WTC11 (cell line): ENCODE measurements around the gene ITGA1.

Source experiments
- CTCF ChIP-seq: fragments of 200-600 bp; IDR thresholded peaks from 2 replicates; pipeline ENCODE4 v1.8.0; 2022; ENCODE audit warnings: antibody characterized with exemption
- FOXJ3 ChIP-seq: sonication (generic); formaldehyde crosslinking; IDR thresholded peaks from 2 replicates; pipeline ENCODE4 v1.9.0; 2021; ENCODE audit warnings: missing genetic modification reagents, mild to moderate bottlenecking, borderline replicate concordance
- ZBTB43 ChIP-seq: sonication (generic); formaldehyde crosslinking; IDR thresholded peaks from 2 replicates; pipeline ENCODE4 v1.8.1; 2023; ENCODE audit warnings: mild to moderate bottlenecking, missing genetic modification reagents
- ZNF263 ChIP-seq: sonication (generic); formaldehyde crosslinking; IDR thresholded peaks from 2 replicates; pipeline ENCODE4 v1.8.1; 2022; ENCODE audit warnings: low read depth, mild to moderate bottlenecking, moderate library complexity, missing genetic modification reagents
- ZNF281 ChIP-seq: sonication (generic); formaldehyde crosslinking; IDR thresholded peaks from 2 replicates; pipeline ENCODE4 v1.8.0; 2023; ENCODE audit warnings: mild to moderate bottlenecking, missing genetic modification reagents
- TF ChIP-seq, protein P1 (sequence below): sonication (generic); formaldehyde crosslinking; IDR thresholded peaks from 2 replicates; pipeline ENCODE4 v1.8.0; 2022; ENCODE audit warnings: mild to moderate bottlenecking, missing genetic modification reagents
- TF ChIP-seq, protein P2 (sequence below): sonication (generic); formaldehyde crosslinking; IDR thresholded peaks from 2 replicates; pipeline ENCODE4 v1.8.0; 2022; ENCODE audit warnings: mild to moderate bottlenecking, missing genetic modification reagents
- TF ChIP-seq, protein P3 (sequence below): sonication (generic); formaldehyde crosslinking; IDR thresholded peaks from 2 replicates; pipeline ENCODE4 v1.8.1; 2022; ENCODE audit warnings: missing genetic modification reagents, borderline replicate concordance

DNA sequence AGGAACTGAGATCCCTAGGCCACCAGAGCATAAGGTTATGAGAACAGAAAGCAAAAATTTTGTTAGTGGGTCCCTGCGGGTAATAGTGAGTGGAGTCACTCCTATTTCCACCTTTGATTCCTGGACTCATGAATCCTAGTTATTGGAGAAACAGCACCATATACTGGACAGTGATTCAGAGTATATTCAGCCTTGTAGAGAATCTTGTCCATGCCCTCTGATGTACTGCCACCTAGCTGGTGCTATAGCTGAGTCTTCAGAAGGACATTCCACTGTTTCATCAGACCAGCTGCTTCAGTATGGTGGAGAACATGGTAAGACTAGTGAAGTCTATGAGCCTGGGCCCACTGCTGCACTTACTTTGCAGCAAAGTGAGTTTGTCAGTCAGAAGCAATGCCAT lies 176.4 kb downstream of the ITGA1 start:
- TF ChIP-seq ZNF263 (no peak), FOXJ3 (CRISPR knock-in tag) (no peak), ZBTB43 (CRISPR knock-in tag) (no peak), CTCF (no peak), ZNF281 (CRISPR knock-in tag) (no peak)
- TF ChIP-seq, protein P1, sequence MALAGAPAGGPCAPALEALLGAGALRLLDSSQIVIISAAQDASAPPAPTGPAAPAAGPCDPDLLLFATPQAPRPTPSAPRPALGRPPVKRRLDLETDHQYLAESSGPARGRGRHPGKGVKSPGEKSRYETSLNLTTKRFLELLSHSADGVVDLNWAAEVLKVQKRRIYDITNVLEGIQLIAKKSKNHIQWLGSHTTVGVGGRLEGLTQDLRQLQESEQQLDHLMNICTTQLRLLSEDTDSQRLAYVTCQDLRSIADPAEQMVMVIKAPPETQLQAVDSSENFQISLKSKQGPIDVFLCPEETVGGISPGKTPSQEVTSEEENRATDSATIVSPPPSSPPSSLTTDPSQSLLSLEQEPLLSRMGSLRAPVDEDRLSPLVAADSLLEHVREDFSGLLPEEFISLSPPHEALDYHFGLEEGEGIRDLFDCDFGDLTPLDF (CRISPR knock-in tag) = no peak
- TF ChIP-seq, protein P2, sequence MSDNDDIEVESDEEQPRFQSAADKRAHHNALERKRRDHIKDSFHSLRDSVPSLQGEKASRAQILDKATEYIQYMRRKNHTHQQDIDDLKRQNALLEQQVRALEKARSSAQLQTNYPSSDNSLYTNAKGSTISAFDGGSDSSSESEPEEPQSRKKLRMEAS (CRISPR knock-in tag) = no peak
- TF ChIP-seq, protein P3, sequence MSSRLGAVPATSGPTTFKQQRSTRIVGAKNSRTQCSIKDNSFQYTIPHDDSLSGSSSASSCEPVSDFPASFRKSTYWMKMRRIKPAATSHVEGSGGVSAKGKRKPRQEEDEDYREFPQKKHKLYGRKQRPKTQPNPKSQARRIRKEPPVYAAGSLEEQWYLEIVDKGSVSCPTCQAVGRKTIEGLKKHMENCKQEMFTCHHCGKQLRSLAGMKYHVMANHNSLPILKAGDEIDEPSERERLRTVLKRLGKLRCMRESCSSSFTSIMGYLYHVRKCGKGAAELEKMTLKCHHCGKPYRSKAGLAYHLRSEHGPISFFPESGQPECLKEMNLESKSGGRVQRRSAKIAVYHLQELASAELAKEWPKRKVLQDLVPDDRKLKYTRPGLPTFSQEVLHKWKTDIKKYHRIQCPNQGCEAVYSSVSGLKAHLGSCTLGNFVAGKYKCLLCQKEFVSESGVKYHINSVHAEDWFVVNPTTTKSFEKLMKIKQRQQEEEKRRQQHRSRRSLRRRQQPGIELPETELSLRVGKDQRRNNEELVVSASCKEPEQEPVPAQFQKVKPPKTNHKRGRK (CRISPR knock-in tag) = no peak
